ENCODE data around the gene FGF9. TPM values are rescaled to one million over a fixed set of nuclear protein-coding genes. Genes with fewer than 3 reads are reported as not detected.

FGF9 gene
- total RNA-seq, 5 donors from 2014 or later (not counting 1 experiment from before 2014, with no cell fraction given), result 1.2 to 3.7 (median 2.9) TPM

DNA sequence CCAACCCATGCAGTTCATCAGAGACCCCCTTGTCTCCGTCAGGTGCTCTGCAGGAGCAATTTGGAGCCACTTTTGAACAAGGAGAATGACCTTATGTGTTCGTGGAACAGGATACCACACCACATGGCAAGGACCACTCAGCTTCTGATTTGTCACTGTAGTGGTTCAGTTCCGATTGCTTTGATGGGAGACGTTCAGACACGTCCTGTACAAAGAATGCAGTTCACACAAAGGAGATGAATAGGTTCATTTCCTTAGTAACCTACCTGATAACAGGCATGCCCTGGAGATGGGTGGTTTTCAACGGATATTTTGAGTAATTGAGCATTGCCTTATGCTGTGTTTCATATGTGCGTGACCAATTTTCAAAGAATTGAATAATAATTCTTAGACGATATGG, 17.2 kb downstream of the FGF9 start:
- ChIA-PET POLR2A (no interaction called here), CTCF (no interaction called here)
- Histone ChIP-seq H3K4me1 (ENCODE audit: control insufficient read depth in 1 of 2, extremely low read depth in 1 of 2, insufficient read depth in 2 of 2, low read length in 2 of 2) (no peaks in the 10 kb centered on the region), H3K9me3 (no peaks in the 10 kb centered on the region), H3K36me3 (ENCODE audit: control insufficient read depth in 2 of 2, extremely low read depth in 1 of 2, insufficient read depth in 1 of 2, low read length in 1 of 2) (no peaks in the 10 kb centered on the region), H3K27me3 (replicated peaks in 1 of 2; ENCODE audit: control insufficient read depth in 2 of 2, extremely low read depth in 1 of 2, insufficient read depth in 2 of 2, low read length in 1 of 2) (no peaks in the 10 kb centered on the region), H3K27ac (ENCODE audit: low read length) (no peak overlapping the region), H3K4me3 (ENCODE audit: control insufficient read depth in 1 of 2, extremely low read depth in 1 of 2, low read length in 1 of 2) (no peak overlapping the region)
- peaks cover 0 to 2% of the 10 kb centered on the region in 2 donors for H3K27me3 Mint-ChIP-seq
- no peak overlapping the region for H3K27ac Mint-ChIP-seq
- no peaks in the 10 kb centered on the region for H3K9me3 Mint-ChIP-seq
- no peak overlapping the region for H3K4me3 Mint-ChIP-seq
- DNase-seq (no peak), ATAC-seq (replicated peaks in 1 of 4) (no peak)
- 94% methylated on average over 4 of the region's 8 CpGs for WGBS (ENCODE audit: insufficient coverage)
- H3K4me1 Mint-ChIP-seq, result no peaks in the 10 kb centered on the region
- peaks cover 8% of the 10 kb centered on the region for H3K36me3 Mint-ChIP-seq

- Mint-ChIP-seq H3K36me3 (peaks cover 8% of the 10 kb centered on the region), H3K27ac (no peak overlapping the region), H3K27me3 (peaks cover 0 to 6% of the 10 kb centered on the region in 2 donors), H3K4me3 (no peak overlapping the region), H3K4me1 (no peaks in the 10 kb centered on the region), H3K9me3 (no peaks in the 10 kb centered on the region)
- no peaks in the 10 kb centered on the region for H3K4me1 ChIP-seq (ENCODE audit: control insufficient read depth in 1 of 2, extremely low read depth in 1 of 2, insufficient read depth in 2 of 2, low read length in 2 of 2)
- H3K9me3 ChIP-seq, result no peaks in the 10 kb centered on the region
- ChIA-PET POLR2A (no interaction called here), CTCF (interaction anchor here (0.6 to 1.0 kb wide), 3 partner anchors 51 to 262 kb away, joined by 3 to 5 read pairs (median 3); no protein-coding TSS in a partner anchor)
- DNase-seq, result no peak
- no peak for ATAC-seq (replicated peaks in 1 of 4)
- no peaks in the 10 kb centered on the region for H3K27me3 ChIP-seq (replicated peaks in 1 of 2; ENCODE audit: control insufficient read depth in 2 of 2, extremely low read depth in 1 of 2, insufficient read depth in 2 of 2, low read length in 1 of 2)
- no peak overlapping the region for H3K4me3 ChIP-seq (ENCODE audit: control insufficient read depth in 1 of 2, extremely low read depth in 1 of 2, low read length in 1 of 2)
- no peak overlapping the region for H3K27ac ChIP-seq (ENCODE audit: low read length)
- no peaks in the 10 kb centered on the region for H3K36me3 ChIP-seq (ENCODE audit: control insufficient read depth in 2 of 2, extremely low read depth in 1 of 2, insufficient read depth in 1 of 2, low read length in 1 of 2)
- WGBS (ENCODE audit: insufficient coverage), result 100% methylated on average over 1 of the region's 6 CpGs
Measured at GRCh38 chr13:21689097-21689496, 18.2 kb downstream of the FGF9 start.

DNA sequence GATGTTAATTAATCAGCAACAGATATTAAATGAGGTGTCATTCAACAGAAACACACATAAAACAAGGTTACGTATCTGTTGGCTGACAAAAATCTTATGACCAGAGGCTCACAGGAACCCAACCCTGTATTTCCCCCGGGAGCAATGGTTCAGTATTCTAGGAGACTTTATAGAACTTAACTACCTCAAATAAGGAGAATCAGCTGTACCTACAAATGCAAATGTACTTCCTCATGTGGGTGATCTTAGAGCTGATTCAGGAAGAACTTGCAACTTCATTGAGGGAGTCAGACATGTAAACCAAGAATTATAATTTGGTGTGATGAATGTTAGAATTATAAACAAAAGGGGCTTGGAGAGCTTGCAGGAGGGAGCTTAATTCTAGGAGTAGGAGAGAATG, 20.1 kb downstream of the FGF9 start:
- Mint-ChIP-seq H3K9me3 (no peaks in the 10 kb centered on the region), H3K36me3 (peaks cover 8% of the 10 kb centered on the region), H3K4me1 (no peaks in the 10 kb centered on the region), H3K27ac (no peak overlapping the region), H3K4me3 (no peak overlapping the region), H3K27me3 (peaks cover 0 to 4% of the 10 kb centered on the region in 2 donors)
- no peak for ATAC-seq (replicated peaks in 1 of 4)
- Histone ChIP-seq H3K27me3 (replicated peaks in 1 of 2; ENCODE audit: control insufficient read depth in 2 of 2, extremely low read depth in 1 of 2, insufficient read depth in 2 of 2, low read length in 1 of 2) (no peaks in the 10 kb centered on the region), H3K27ac (ENCODE audit: low read length) (no peak overlapping the region), H3K4me3 (ENCODE audit: control insufficient read depth in 1 of 2, extremely low read depth in 1 of 2, low read length in 1 of 2) (no peak overlapping the region), H3K36me3 (ENCODE audit: control insufficient read depth in 2 of 2, extremely low read depth in 1 of 2, insufficient read depth in 1 of 2, low read length in 1 of 2) (no peaks in the 10 kb centered on the region), H3K9me3 (no peaks in the 10 kb centered on the region), H3K4me1 (ENCODE audit: control insufficient read depth in 1 of 2, extremely low read depth in 1 of 2, insufficient read depth in 2 of 2, low read length in 2 of 2) (no peaks in the 10 kb centered on the region)
- no peak for DNase-seq
- CTCF ChIA-PET, result interaction anchor here in 1 of 2 donors (0.6 kb wide), 1 partner anchor 57 kb away, joined by 3 read pairs; no protein-coding TSS in a partner anchor
- no CpG with 5 or more reads among the region's 2 CpGs for WGBS (ENCODE audit: insufficient coverage)
- POLR2A ChIA-PET, result no interaction called here

DNA sequence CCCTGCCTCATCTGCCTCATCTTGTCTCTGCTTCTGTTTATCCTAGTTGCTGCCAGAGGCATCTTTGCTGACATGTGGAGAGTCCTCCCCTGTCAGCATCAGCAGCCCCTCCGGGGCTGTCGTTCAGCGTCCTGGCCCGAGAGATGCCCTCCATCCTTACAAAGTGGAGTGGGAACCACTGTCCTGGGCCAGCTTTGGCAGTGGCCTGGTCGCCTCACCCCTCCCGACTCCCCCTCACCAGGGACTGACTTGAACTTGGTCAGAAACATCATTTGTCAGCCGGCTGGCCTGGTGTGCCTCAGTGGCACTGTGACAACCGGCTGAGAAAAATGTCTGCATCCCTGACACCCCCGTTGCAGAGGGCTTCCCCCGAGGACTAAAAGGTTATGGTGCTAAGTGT, 20.6 kb downstream of the FGF9 start:
- Histone ChIP-seq H3K4me1 (ENCODE audit: control insufficient read depth in 1 of 2, extremely low read depth in 1 of 2, insufficient read depth in 2 of 2, low read length in 2 of 2) (no peaks in the 10 kb centered on the region), H3K27ac (ENCODE audit: low read length) (no peak overlapping the region), H3K36me3 (ENCODE audit: control insufficient read depth in 2 of 2, extremely low read depth in 1 of 2, insufficient read depth in 1 of 2, low read length in 1 of 2) (no peaks in the 10 kb centered on the region), H3K27me3 (replicated peaks in 1 of 2; ENCODE audit: control insufficient read depth in 2 of 2, extremely low read depth in 1 of 2, insufficient read depth in 2 of 2, low read length in 1 of 2) (no peaks in the 10 kb centered on the region), H3K4me3 (ENCODE audit: control insufficient read depth in 1 of 2, extremely low read depth in 1 of 2, low read length in 1 of 2) (no peak overlapping the region), H3K9me3 (no peaks in the 10 kb centered on the region)
- Mint-ChIP-seq H3K4me3 (no peak overlapping the region), H3K27ac (no peak overlapping the region), H3K27me3 (peaks cover 0 to 4% of the 10 kb centered on the region in 2 donors), H3K36me3 (peaks cover 8% of the 10 kb centered on the region), H3K4me1 (no peaks in the 10 kb centered on the region), H3K9me3 (no peaks in the 10 kb centered on the region)
- ATAC-seq (replicated peaks in 1 of 4) (no peak), DNase-seq (no peak)
- WGBS (ENCODE audit: insufficient coverage), result 93% methylated on average over 8 of the region's 10 CpGs
- ChIA-PET CTCF (no interaction called here), POLR2A (no interaction called here)

DNA sequence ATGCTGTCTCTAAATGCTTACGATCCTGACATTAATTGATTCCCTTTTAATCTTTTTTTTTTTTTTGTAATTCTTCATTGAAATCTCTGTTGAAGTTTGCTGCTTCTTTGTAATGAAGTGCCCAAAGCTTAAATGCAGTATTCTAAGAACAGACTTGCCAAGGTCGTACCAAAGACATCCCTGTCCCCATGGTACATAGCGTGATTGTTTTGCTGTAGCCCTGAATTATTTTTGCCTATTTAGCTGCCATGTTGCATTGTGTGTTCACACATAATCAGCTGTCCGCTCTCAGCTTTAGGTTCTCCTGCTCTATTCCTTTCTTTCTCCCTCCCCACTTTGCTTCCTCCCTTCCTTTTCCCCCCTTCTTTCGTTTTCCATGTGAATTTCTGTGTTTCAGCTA, 21.1 kb downstream of the FGF9 start:
- Mint-ChIP-seq H3K4me1 (no peaks in the 10 kb centered on the region), H3K9me3 (no peaks in the 10 kb centered on the region), H3K27ac (no peak overlapping the region), H3K4me3 (no peak overlapping the region), H3K36me3 (peaks cover 8% of the 10 kb centered on the region), H3K27me3 (peaks cover 0 to 4% of the 10 kb centered on the region in 2 donors)
- Histone ChIP-seq H3K27ac (ENCODE audit: low read length) (no peak overlapping the region), H3K4me1 (ENCODE audit: control insufficient read depth in 1 of 2, extremely low read depth in 1 of 2, insufficient read depth in 2 of 2, low read length in 2 of 2) (no peaks in the 10 kb centered on the region), H3K36me3 (ENCODE audit: control insufficient read depth in 2 of 2, extremely low read depth in 1 of 2, insufficient read depth in 1 of 2, low read length in 1 of 2) (no peaks in the 10 kb centered on the region), H3K4me3 (ENCODE audit: control insufficient read depth in 1 of 2, extremely low read depth in 1 of 2, low read length in 1 of 2) (no peak overlapping the region), H3K27me3 (replicated peaks in 1 of 2; ENCODE audit: control insufficient read depth in 2 of 2, extremely low read depth in 1 of 2, insufficient read depth in 2 of 2, low read length in 1 of 2) (no peaks in the 10 kb centered on the region), H3K9me3 (no peaks in the 10 kb centered on the region)
- POLR2A ChIA-PET, result interaction anchor here in 1 of 2 donors (0.7 kb wide), 1 partner anchor 541 kb away, joined by 3 read pairs; no protein-coding TSS in a partner anchor
- 76% methylated on average over 2 of the region's 5 CpGs for WGBS (ENCODE audit: insufficient coverage)
- CTCF ChIA-PET, result interaction anchor here in 1 of 2 donors (0.6 kb wide), 1 partner anchor 1887 kb away, joined by 3 read pairs; no protein-coding TSS in a partner anchor
- DNase-seq (no peak), ATAC-seq (replicated peaks in 1 of 4) (no peak)

- no peaks in the 10 kb centered on the region for H3K4me1 Mint-ChIP-seq
- peaks cover 8% of the 10 kb centered on the region for H3K36me3 Mint-ChIP-seq
- H3K4me1 ChIP-seq (ENCODE audit: control insufficient read depth in 1 of 2, extremely low read depth in 1 of 2, insufficient read depth in 2 of 2, low read length in 2 of 2), result no peaks in the 10 kb centered on the region
- no peak overlapping the region for H3K4me3 Mint-ChIP-seq
- no peak for DNase-seq
- no peak overlapping the region for H3K27ac Mint-ChIP-seq
- H3K9me3 ChIP-seq, result no peaks in the 10 kb centered on the region
- H3K36me3 ChIP-seq (ENCODE audit: control insufficient read depth in 2 of 2, extremely low read depth in 1 of 2, insufficient read depth in 1 of 2, low read length in 1 of 2), result no peaks in the 10 kb centered on the region
- CTCF ChIA-PET, result no interaction called here
- POLR2A ChIA-PET, result interaction anchor here in 1 of 2 donors (0.8 kb wide), 1 partner anchor 87 kb away, joined by 5 read pairs; no protein-coding TSS in a partner anchor
- no peak for ATAC-seq (replicated peaks in 1 of 4)
- H3K4me3 ChIP-seq (ENCODE audit: control insufficient read depth in 1 of 2, extremely low read depth in 1 of 2, low read length in 1 of 2), result no peak overlapping the region
- WGBS (ENCODE audit: insufficient coverage), result 100% methylated on average over 2 of the region's 4 CpGs
- H3K27me3 ChIP-seq (replicated peaks in 1 of 2; ENCODE audit: control insufficient read depth in 2 of 2, extremely low read depth in 1 of 2, insufficient read depth in 2 of 2, low read length in 1 of 2), result no peaks in the 10 kb centered on the region
- H3K9me3 Mint-ChIP-seq, result no peaks in the 10 kb centered on the region
- H3K27me3 Mint-ChIP-seq, result peaks cover 0 to 4% of the 10 kb centered on the region in 2 donors
- no peak overlapping the region for H3K27ac ChIP-seq (ENCODE audit: low read length)
Measured at GRCh38 chr13:21694831-21695230, 24.0 kb downstream of the FGF9 start.

- ChIA-PET POLR2A (interaction anchor here in 1 of 2 donors (0.8 kb wide), 1 partner anchor 87 kb away, joined by 5 read pairs; no protein-coding TSS in a partner anchor), CTCF (no interaction called here)
- ATAC-seq (replicated peaks in 1 of 4) (no peak), DNase-seq (no peak)
- H3K4me3 Mint-ChIP-seq, result no peak overlapping the region
- peaks cover 3% of the 10 kb centered on the region for H3K36me3 Mint-ChIP-seq
- Histone ChIP-seq H3K9me3 (no peaks in the 10 kb centered on the region), H3K4me1 (ENCODE audit: control insufficient read depth in 1 of 2, extremely low read depth in 1 of 2, insufficient read depth in 2 of 2, low read length in 2 of 2) (no peaks in the 10 kb centered on the region), H3K36me3 (ENCODE audit: control insufficient read depth in 2 of 2, extremely low read depth in 1 of 2, insufficient read depth in 1 of 2, low read length in 1 of 2) (no peaks in the 10 kb centered on the region), H3K4me3 (ENCODE audit: control insufficient read depth in 1 of 2, extremely low read depth in 1 of 2, low read length in 1 of 2) (no peak overlapping the region), H3K27me3 (replicated peaks in 1 of 2; ENCODE audit: control insufficient read depth in 2 of 2, extremely low read depth in 1 of 2, insufficient read depth in 2 of 2, low read length in 1 of 2) (no peaks in the 10 kb centered on the region), H3K27ac (ENCODE audit: low read length) (no peak overlapping the region)
- peaks cover 0 to 4% of the 10 kb centered on the region in 2 donors for H3K27me3 Mint-ChIP-seq
- H3K27ac Mint-ChIP-seq, result no peak overlapping the region
- WGBS (ENCODE audit: insufficient coverage), result no CpG with 5 or more reads among the region's 4 CpGs
- no peaks in the 10 kb centered on the region for H3K4me1 Mint-ChIP-seq
- H3K9me3 Mint-ChIP-seq, result no peaks in the 10 kb centered on the region
Measured at GRCh38 chr13:21695546-21695945, 24.7 kb downstream of the FGF9 start.
